WTC11 (cell line): Measurements from ENCODE around the gene MACROD2. TPM values are rescaled to one million over a fixed set of nuclear protein-coding genes. Genes with fewer than 3 reads are reported as not detected.

ENCODE experiments used
- ATAC-seq: fragments of 200-7000 bp; cut with Tn5 transposase; 2 replicates; pipeline ENCODE4 v1.10.0; 2021; ENCODE audit warnings: mild to moderate bottlenecking, moderate library complexity
- CTCF ChIA-PET: fragments of 300-600 bp; sonication (Branson Sonifier 250); formaldehyde crosslinking; loops from one replicate; lab custom pipeline; 2021; ENCODE audit warnings: antibody characterized with exemption; lab: Charles Lee
- POLR2A ChIA-PET: fragments of 350-600 bp; sonication (Branson Sonifier 250); formaldehyde crosslinking; loops from one replicate; lab custom pipeline; 2021; ENCODE audit warnings: antibody characterized with exemption; lab: Charles Lee
- DNase-seq: peaks from one replicate; pipeline ENCODE4 v3.0.0; 2021; ENCODE audit warnings: low spot score
- H3K27ac Mint-ChIP-seq: 2 replicates; pipeline ENCODE4 v1.8.0; 2021; ENCODE audit warnings: mixed read lengths
- H3K27me3 Mint-ChIP-seq: 2 replicates; pipeline ENCODE4 v1.8.0; 2021; ENCODE audit warnings: low read depth, mild to moderate bottlenecking, moderate library complexity, mixed read lengths
- H3K36me3 Mint-ChIP-seq: 2 replicates; pipeline ENCODE4 v1.8.0; 2021; ENCODE audit warnings: mixed read lengths
- H3K4me1 Mint-ChIP-seq: 2 replicates; pipeline ENCODE4 v1.8.0; 2022; ENCODE audit warnings: mixed read lengths
- H3K4me3 Mint-ChIP-seq: 2 replicates; pipeline ENCODE4 v1.8.0; 2021; ENCODE audit warnings: mild to moderate bottlenecking, moderate library complexity, mixed read lengths
- H3K9me3 Mint-ChIP-seq: 2 replicates; pipeline ENCODE4 v1.8.0; 2021; ENCODE audit warnings: mixed read lengths
- CREB1 ChIP-seq: sonication (generic); formaldehyde crosslinking; IDR thresholded peaks from 2 replicates; pipeline ENCODE4 v1.8.0; 2023; ENCODE audit warnings: mild to moderate bottlenecking, missing genetic modification reagents
- EMX1 ChIP-seq: fragments of 250-450 bp; sonication (Bioruptor Pico); IDR thresholded peaks from 2 replicates; pipeline ENCODE4 v1.8.0; 2021; ENCODE audit warnings: mild to moderate bottlenecking
- FOXK1 ChIP-seq: sonication (generic); formaldehyde crosslinking; IDR thresholded peaks from 2 replicates; pipeline ENCODE4 v1.8.0; 2022; ENCODE audit warnings: mild to moderate bottlenecking, moderate library complexity, missing genetic modification reagents
- MLX ChIP-seq: sonication (generic); formaldehyde crosslinking; IDR thresholded peaks from 2 replicates; pipeline ENCODE4 v1.8.1; 2023; ENCODE audit warnings: mild to moderate bottlenecking, missing genetic modification reagents, moderate library complexity
- NR1H2 ChIP-seq: sonication (generic); formaldehyde crosslinking; IDR thresholded peaks from 2 replicates; pipeline ENCODE4 v1.9.0; 2021; ENCODE audit warnings: mild to moderate bottlenecking, moderate library complexity, missing genetic modification reagents
- NR2C2 ChIP-seq: sonication (generic); formaldehyde crosslinking; IDR thresholded peaks from 2 replicates; pipeline ENCODE4 v1.8.0; 2022; ENCODE audit warnings: mild to moderate bottlenecking, missing genetic modification reagents
- OVOL2 ChIP-seq: fragments of 250-450 bp; sonication (Bioruptor Pico); IDR thresholded peaks from 2 replicates; pipeline ENCODE4 v1.9.0; 2021; ENCODE audit warnings: mild to moderate bottlenecking, borderline replicate concordance
- SOX15 ChIP-seq: fragments of 250-450 bp; sonication (Bioruptor Pico); IDR thresholded peaks from 2 replicates; pipeline ENCODE4 v1.9.0; 2021; ENCODE audit warnings: mild to moderate bottlenecking
- TCF7 ChIP-seq: sonication (generic); formaldehyde crosslinking; IDR thresholded peaks from 2 replicates; pipeline ENCODE4 v1.8.0; 2022; ENCODE audit warnings: mild to moderate bottlenecking, low read depth, missing genetic modification reagents, moderate library complexity
- TEAD1 ChIP-seq: sonication (generic); formaldehyde crosslinking; IDR thresholded peaks from 2 replicates; pipeline ENCODE4 v1.8.0; 2022; ENCODE audit warnings: mild to moderate bottlenecking, missing genetic modification reagents
- ZNF232 ChIP-seq: sonication (generic); formaldehyde crosslinking; IDR thresholded peaks from 2 replicates; pipeline ENCODE4 v1.8.0; 2022; ENCODE audit warnings: mild to moderate bottlenecking, missing genetic modification reagents
- ZNF281 ChIP-seq: sonication (generic); formaldehyde crosslinking; IDR thresholded peaks from 2 replicates; pipeline ENCODE4 v1.8.0; 2023; ENCODE audit warnings: mild to moderate bottlenecking, missing genetic modification reagents
- ZNF396 ChIP-seq: fragments of 250-450 bp; sonication (Bioruptor Pico); IDR thresholded peaks from 2 replicates; pipeline ENCODE4 v1.8.0; 2021; ENCODE audit warnings: mild to moderate bottlenecking, moderate library complexity, borderline replicate concordance
- ZNF416 ChIP-seq: fragments of 250-450 bp; sonication (Bioruptor Pico); IDR thresholded peaks from 2 replicates; pipeline ENCODE4 v1.9.0; 2021; ENCODE audit warnings: mild to moderate bottlenecking, inconsistent platforms
- ZNF671 ChIP-seq: fragments of 250-450 bp; sonication (Bioruptor Pico); IDR thresholded peaks from 2 replicates; pipeline ENCODE4 v1.8.0; 2021; ENCODE audit warnings: mild to moderate bottlenecking
- total RNA-seq: library from RNA; stranded (reverse); gene quantifications from 3 replicates; pipeline ENCODE4 v1.2.3, GENCODE V29; 2021
- TF ChIP-seq, protein P1 (sequence below): fragments of 250-450 bp; sonication (Bioruptor Pico); IDR thresholded peaks from 2 replicates; pipeline ENCODE4 v1.9.0; 2021; ENCODE audit warnings: mild to moderate bottlenecking, borderline replicate concordance
- TF ChIP-seq, protein P2 (sequence below): fragments of 200-600 bp; IDR thresholded peaks from 2 replicates; pipeline ENCODE4 v1.8.0; 2022; ENCODE audit warnings: antibody characterized with exemption
- TF ChIP-seq, protein P3 (sequence below): fragments of 250-450 bp; sonication (Bioruptor Pico); conservative IDR thresholded peaks from 2 replicates; pipeline ENCODE4 v1.9.0; 2021; ENCODE audit warnings: mild to moderate bottlenecking

MACROD2 gene
- total RNA-seq, 1 experiment from 2014 or later = 4.1 TPM

- no peak for TF ChIP-seq NR1H2 (CRISPR knock-in tag)
- TF ChIP-seq EMX1 (CRISPR knock-in tag) = no peak
- TF ChIP-seq ZNF232 = no peak
- TF ChIP-seq CREB1 = no peak
- no peak for TF ChIP-seq TCF7 (CRISPR knock-in tag)
- TF ChIP-seq SOX15 = no peak
These were observed 1127.3 kb downstream of the MACROD2 start (continued) for GRCh38 chr20:15122613-15123012.

GRCh38 chr20:15131176-15131575 lies 1135.9 kb downstream of the MACROD2 start:
- no peak for ATAC-seq
- no peaks in the 10 kb centered on the region for H3K27me3 Mint-ChIP-seq
- no peaks in the 10 kb centered on the region for H3K36me3 Mint-ChIP-seq
- no peaks in the 10 kb centered on the region for H3K4me1 Mint-ChIP-seq
- no peak for TF ChIP-seq MLX (CRISPR knock-in tag)
- TF ChIP-seq NR1H2 (CRISPR knock-in tag) = no peak
- no peak for TF ChIP-seq ZNF281 (CRISPR knock-in tag)
- no peak for TF ChIP-seq SOX15
- TF ChIP-seq, protein P1, sequence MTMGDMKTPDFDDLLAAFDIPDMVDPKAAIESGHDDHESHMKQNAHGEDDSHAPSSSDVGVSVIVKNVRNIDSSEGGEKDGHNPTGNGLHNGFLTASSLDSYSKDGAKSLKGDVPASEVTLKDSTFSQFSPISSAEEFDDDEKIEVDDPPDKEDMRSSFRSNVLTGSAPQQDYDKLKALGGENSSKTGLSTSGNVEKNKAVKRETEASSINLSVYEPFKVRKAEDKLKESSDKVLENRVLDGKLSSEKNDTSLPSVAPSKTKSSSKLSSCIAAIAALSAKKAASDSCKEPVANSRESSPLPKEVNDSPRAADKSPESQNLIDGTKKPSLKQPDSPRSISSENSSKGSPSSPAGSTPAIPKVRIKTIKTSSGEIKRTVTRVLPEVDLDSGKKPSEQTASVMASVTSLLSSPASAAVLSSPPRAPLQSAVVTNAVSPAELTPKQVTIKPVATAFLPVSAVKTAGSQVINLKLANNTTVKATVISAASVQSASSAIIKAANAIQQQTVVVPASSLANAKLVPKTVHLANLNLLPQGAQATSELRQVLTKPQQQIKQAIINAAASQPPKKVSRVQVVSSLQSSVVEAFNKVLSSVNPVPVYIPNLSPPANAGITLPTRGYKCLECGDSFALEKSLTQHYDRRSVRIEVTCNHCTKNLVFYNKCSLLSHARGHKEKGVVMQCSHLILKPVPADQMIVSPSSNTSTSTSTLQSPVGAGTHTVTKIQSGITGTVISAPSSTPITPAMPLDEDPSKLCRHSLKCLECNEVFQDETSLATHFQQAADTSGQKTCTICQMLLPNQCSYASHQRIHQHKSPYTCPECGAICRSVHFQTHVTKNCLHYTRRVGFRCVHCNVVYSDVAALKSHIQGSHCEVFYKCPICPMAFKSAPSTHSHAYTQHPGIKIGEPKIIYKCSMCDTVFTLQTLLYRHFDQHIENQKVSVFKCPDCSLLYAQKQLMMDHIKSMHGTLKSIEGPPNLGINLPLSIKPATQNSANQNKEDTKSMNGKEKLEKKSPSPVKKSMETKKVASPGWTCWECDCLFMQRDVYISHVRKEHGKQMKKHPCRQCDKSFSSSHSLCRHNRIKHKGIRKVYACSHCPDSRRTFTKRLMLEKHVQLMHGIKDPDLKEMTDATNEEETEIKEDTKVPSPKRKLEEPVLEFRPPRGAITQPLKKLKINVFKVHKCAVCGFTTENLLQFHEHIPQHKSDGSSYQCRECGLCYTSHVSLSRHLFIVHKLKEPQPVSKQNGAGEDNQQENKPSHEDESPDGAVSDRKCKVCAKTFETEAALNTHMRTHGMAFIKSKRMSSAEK (CRISPR knock-in tag) = no peak
- TF ChIP-seq, all 79 proteins: peak for 0
- H3K27ac Mint-ChIP-seq = no peak overlapping the region
- no peak overlapping the region for H3K4me3 Mint-ChIP-seq
- no peak for DNase-seq
- POLR2A ChIA-PET = no interaction called here
- H3K9me3 Mint-ChIP-seq = no peaks in the 10 kb centered on the region
- CTCF ChIA-PET = no interaction called here

DNA sequence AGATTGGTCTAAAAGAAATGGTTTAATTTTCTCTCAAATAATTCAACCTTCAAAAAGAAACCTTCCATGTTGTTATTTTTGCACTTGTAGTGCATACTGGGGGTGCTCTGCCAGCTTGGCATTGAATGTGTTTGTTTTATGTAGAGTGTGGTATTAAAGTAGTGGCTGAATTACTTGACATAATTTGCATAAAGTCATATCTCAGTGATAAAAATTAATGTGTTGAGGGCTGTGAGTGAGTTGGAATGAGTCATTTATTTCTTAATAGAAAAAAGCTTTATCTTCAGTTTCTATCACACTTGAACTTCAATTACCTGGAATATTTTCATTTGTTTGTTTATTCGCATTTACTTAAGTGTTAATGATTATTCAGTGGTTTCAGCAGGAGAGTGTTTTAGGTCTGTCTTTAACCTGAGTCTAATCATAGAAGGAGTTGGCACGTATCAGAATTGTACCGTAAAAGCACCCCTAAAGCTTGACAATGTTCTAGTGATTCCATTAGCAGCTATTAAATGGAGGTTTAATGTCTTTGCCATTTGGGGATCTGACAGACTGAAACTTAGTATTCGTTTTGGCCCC lies 1143.3 kb downstream of the MACROD2 start:
- ATAC-seq (no peak), DNase-seq (no peak)
- TF ChIP-seq ZNF396 = no peak
- no peak for TF ChIP-seq TEAD1
- TF ChIP-seq OVOL2 = no peak
- no peak for TF ChIP-seq ZNF671
- TF ChIP-seq FOXK1 (CRISPR knock-in tag) = no peak
- TF ChIP-seq, protein P2, sequence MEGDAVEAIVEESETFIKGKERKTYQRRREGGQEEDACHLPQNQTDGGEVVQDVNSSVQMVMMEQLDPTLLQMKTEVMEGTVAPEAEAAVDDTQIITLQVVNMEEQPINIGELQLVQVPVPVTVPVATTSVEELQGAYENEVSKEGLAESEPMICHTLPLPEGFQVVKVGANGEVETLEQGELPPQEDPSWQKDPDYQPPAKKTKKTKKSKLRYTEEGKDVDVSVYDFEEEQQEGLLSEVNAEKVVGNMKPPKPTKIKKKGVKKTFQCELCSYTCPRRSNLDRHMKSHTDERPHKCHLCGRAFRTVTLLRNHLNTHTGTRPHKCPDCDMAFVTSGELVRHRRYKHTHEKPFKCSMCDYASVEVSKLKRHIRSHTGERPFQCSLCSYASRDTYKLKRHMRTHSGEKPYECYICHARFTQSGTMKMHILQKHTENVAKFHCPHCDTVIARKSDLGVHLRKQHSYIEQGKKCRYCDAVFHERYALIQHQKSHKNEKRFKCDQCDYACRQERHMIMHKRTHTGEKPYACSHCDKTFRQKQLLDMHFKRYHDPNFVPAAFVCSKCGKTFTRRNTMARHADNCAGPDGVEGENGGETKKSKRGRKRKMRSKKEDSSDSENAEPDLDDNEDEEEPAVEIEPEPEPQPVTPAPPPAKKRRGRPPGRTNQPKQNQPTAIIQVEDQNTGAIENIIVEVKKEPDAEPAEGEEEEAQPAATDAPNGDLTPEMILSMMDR = no peak
- TF ChIP-seq CREB1 = no peak
- no peak for TF ChIP-seq ZNF416 (CRISPR knock-in tag)
- TF ChIP-seq NR2C2 (CRISPR knock-in tag) = no peak
- TF ChIP-seq, protein P3, sequence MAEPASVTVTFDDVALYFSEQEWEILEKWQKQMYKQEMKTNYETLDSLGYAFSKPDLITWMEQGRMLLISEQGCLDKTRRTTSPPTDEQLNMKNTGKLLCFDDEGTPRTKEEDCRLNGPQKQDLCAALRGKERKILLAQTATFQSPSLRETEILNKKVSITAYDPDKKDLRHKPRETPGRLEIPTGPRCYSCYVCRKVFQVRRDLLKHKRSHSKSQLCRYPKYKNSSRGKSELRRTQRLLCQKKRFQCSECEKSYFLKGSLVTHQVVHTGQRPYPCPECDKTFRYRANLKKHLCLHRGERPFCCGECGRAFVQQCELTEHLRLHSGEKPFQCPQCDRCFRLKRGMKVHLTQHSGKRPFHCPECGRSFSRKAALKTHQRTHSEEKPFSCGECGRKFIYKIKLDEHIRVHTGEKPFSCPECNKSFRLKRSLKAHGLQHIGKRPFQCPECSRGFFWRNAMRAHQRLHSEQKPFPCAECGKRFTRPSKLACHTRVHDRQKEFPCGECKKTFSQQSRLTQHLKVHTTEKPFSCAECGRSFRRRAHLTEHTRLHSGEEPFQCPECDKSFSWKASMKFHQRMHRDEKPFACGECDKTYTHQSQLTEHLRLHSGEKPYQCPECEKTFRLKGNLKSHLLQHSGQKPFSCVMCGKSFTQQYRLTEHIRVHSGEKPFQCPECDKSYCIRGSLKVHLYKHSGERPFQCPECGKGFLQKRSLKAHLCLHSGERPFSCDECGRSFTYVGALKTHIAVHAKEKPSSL (CRISPR knock-in tag) = no peak
- no peaks in the 10 kb centered on the region for H3K27me3 Mint-ChIP-seq
- H3K4me1 Mint-ChIP-seq = no peaks in the 10 kb centered on the region
- H3K36me3 Mint-ChIP-seq = no peaks in the 10 kb centered on the region
- H3K9me3 Mint-ChIP-seq = peaks cover 5% of the 10 kb centered on the region; the same call in 1 of the 2 replicates
- H3K27ac Mint-ChIP-seq = no peak overlapping the region
- ChIA-PET CTCF (no interaction called here), POLR2A (no interaction called here)
- H3K4me3 Mint-ChIP-seq = no peak overlapping the region
